Mucosa of stomach (tissue), 1 donor: Measurements from ENCODE around the gene MYO7A.
"Not testable (repeated sequence)": the region's sequence is repeated elsewhere in the genome, so short reads cannot be mapped to it uniquely, and the experiment has no call there.

Source experiments
- H3K27me3 ChIP-seq: one replicate; pipeline ENCODE4 v1.7.0; 2013; ENCODE audit warnings: mild to moderate bottlenecking, low read length; ENCODE audit not compliant: control insufficient read depth, insufficient read depth
- H3K36me3 ChIP-seq: one replicate; pipeline ENCODE4 v1.7.0; 2013; ENCODE audit warnings: low read length; ENCODE audit not compliant: control insufficient read depth, insufficient read depth
- H3K4me1 ChIP-seq: one replicate; pipeline ENCODE4 v1.7.0; 2013; ENCODE audit warnings: mild to moderate bottlenecking, low read length; ENCODE audit not compliant: control insufficient read depth, insufficient read depth
- H3K4me3 ChIP-seq: one replicate; pipeline ENCODE4 v1.7.0; 2013; ENCODE audit warnings: low read length
- H3K9ac ChIP-seq: one replicate; pipeline ENCODE4 v1.7.0; 2013; ENCODE audit warnings: mild to moderate bottlenecking, low read length, moderate library complexity
- H3K9me3 ChIP-seq: one replicate; pipeline ENCODE4 v1.7.0; 2013; ENCODE audit warnings: mild to moderate bottlenecking, low read length, moderate library complexity; ENCODE audit not compliant: control insufficient read depth
- donor health status: Pancreatic carcinoma.

MYO7A gene

DNA sequence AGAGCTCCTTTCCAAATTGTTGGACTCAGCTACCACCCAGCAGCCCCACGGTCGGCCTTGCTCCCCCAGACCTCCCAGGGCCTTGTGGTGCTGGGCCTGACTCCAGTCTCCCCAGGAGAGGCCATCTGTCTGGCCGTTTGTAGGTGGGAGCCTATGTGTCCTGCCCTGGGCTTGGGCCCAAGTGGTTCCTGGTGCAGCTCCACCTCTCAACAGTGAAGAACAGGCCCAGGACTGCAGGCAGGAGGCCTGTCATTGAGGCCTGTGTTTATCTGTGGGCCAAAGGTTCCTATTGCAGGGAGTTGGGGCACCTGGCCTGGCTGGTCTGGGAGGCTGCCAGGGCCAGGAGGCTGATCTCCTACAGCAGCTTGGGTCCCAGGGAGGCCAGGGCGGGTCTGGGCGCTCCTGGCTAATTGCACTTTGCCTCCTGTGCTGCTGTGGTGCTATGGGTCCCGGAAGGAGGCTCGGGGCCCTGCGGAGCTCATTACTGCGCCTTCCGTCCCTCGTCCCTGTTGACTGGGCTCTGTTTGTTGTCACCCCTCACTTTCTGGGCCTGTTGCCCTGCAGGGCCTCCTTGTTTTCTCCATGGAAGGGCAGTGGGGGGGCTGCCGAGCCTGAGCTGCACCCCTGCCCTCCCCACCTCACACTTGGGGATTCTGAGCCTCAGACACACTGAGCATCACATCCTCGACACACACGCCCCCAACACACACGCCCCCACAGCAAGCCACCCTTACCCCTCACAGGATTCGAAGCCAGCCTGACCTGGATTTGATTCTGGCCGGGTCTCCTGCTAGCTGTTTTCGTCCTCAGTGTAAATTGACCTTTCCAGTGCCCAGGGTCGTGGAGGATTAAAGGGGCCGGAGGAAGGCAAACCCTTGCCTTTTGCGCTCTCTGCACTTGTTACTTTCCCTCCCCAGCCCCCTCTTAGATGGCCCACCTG, 32.2 kb upstream of the MYO7A start:
- H3K4me3 ChIP-seq, result no peak overlapping the region
- H3K4me1 ChIP-seq, result peaks cover 41% of the 10 kb centered on the region
- H3K36me3 ChIP-seq, result peaks cover 14% of the 10 kb centered on the region
- peak overlapping the region; percentile 27 for H3K9ac ChIP-seq
- H3K9me3 ChIP-seq, result no peaks in the 10 kb centered on the region
- H3K27me3 ChIP-seq, result no peaks in the 10 kb centered on the region

DNA sequence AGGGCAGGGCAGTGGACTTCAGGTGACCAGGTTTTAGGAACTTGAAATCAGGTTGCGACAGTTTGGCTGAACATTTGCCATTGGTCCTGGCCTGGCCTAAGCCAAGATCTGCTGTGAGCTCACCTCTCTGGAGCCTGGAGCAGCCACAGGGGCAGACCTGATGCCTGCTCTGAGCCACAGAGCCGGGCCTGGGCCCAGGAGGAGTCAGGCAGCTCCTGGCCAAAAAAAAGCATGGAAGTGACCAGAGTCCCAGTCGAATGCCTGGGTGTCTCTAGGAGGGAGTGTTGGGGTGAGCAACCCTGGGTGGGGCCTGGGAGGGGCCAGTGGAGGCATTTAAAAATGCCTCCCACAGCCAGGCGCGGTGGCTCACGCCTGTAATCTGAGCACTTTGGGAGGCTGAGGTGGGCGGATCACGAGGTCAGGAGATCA, 31.4 kb upstream of the MYO7A start:
- Histone ChIP-seq H3K4me3 (no peak overlapping the region), H3K4me1 (peaks cover 33% of the 10 kb centered on the region), H3K9ac (peak overlapping the region; percentile 24), H3K36me3 (peaks cover 16% of the 10 kb centered on the region), H3K9me3 (no peaks in the 10 kb centered on the region), H3K27me3 (no peaks in the 10 kb centered on the region)

DNA sequence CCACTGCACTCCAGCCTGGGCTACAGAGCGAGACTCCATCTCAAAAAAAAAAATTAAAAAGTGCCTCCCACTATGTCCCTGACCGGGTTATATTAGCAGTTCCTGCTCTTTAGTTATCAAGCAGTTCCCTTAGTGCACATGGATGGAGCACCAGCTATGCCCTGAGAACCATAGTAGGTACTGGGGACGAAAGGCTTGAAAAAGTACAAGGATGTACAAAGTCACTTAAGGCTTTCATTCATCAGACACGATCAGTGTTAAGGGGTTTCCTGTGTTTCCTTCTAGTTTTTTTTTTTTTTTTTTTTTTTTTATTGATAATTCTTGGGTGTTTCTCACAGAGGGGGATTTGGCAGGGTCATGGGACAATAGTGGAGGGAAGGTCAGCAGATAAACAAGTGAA, 30.9 kb upstream of the MYO7A start:
- not testable (repeated sequence) for H3K27me3 ChIP-seq, H3K9me3 ChIP-seq, H3K4me3 ChIP-seq, H3K9ac ChIP-seq
- Histone ChIP-seq H3K36me3 (peaks cover 19% of the 10 kb centered on the region), H3K4me1 (peaks cover 31% of the 10 kb centered on the region)

DNA sequence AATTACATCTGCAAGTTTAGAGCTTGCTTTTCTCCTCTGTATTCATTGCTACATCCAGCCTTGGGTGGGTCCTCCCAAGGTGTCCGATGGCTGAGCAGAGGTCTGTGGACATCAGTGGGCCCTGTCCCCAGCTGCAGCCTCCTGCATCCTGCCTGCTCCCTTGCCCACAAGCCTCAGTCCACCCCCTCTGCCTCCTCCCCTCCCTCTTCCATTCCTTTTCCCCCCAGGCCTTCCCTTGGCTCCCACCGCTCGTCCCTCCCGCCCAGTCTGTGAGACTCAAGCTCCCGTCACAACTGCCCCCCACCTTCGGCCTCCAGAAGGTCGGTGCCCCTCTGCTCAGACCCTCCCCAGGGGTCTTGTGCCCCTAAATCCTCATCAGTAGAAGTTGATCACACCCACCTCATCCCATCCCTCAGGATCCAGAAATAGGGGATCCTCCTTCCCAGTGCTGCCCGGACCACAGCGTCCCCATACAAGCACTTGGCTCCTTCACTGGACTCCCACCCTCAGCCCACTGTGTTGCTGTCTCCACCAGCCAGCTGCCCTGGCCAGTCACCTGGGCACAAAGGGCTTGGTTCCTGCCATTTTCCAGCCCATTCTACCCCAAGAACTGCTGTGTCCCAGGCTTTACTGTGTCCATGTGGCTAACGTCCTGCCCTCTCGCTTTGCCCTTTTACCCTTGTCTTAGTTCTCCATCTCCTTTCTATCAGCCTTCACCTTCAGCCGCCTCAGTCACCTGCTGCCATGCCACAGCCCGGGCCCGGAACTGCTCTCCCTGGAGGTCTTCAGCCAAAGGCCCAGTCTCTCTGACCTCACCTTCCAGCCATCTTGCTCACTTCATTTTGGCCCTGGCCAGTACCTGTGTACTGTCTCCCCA, 27.6 kb upstream of the MYO7A start:
- H3K27me3 ChIP-seq, result no peaks in the 10 kb centered on the region
- H3K9ac ChIP-seq, result no peak overlapping the region
- no peaks in the 10 kb centered on the region for H3K9me3 ChIP-seq
- peaks cover 17% of the 10 kb centered on the region for H3K36me3 ChIP-seq
- H3K4me1 ChIP-seq, result peaks cover 30% of the 10 kb centered on the region
- H3K4me3 ChIP-seq, result no peak overlapping the region

DNA sequence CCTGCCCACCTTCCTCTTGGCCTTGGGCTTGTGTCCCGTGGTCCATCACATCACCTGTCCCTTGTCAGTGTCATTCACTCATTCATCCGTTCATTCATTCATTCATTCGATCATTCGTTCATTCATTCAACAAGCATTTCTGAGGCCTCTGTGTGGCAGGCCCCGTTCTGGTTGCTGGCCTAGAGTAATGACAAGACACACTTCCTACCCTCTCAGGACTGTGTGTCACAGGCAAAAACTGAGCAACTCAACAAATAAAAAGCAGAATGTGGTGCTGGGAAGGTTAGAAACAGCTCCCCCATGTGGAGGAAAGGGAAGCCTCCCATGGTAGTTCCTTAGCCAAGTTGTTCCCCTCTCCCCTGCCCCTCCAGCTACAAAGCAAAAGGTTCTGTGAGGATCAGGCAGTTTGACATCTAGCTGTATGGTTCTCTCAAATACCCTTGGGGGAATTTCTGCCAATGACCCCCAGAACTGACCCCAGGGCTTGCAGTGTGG, 27.0 kb upstream of the MYO7A start:
- no peaks in the 10 kb centered on the region for H3K9me3 ChIP-seq
- H3K9ac ChIP-seq, result no peak overlapping the region
- peaks cover 17% of the 10 kb centered on the region for H3K36me3 ChIP-seq
- no peak overlapping the region for H3K4me3 ChIP-seq
- peaks cover 30% of the 10 kb centered on the region for H3K4me1 ChIP-seq
- H3K27me3 ChIP-seq, result no peaks in the 10 kb centered on the region

DNA sequence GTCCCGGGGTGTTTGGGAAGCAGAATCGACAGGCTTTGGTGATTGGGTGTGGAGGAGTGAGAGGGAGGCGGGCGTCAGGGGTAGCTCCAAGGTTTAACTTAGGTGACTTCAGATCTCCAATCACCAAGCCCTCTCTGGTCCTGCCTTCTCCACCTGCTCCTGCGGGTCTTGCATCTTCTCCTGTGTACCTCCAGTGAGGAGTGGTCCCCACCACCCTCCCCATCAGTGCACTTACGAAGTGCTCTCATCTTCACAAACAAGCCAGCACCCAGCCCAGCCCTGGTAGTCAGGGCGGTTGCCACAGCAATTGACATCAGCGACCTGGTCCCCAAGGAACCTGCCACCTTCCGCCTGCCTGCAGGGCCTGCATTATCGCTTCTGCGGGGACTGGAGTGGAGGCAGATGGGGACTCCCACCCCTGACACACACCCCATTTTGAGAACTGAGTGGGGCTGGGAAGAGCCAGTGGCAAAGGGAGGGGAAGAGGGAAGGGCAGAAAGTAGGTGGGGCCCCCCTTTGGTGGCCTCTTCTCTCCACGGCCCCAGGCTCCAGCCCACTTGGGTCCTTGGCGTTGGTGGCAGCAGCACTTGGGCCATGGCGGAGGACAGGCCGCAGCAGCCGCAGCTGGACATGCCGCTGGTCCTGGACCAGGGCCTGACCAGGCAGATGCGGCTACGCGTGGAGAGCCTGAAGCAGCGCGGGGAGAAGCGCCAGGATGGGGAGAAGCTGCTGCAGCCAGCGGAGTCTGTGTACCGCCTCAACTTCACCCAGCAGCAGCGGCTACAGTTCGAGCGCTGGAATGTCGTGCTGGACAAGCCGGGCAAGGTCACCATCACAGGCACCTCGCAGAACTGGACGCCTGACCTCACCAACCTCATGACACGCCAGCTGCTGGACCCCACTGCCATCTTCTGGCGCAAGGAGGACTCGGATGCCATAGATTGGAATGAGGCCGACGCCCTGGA, 25.5 kb upstream of the MYO7A start, which contains the start of gene OMP:
Gene OMP, plus strand, starts transcription at position 595 of the 965 bp plus-strand sequence. Its CDS starts 0 bp downstream, at position 595.
- H3K27me3 ChIP-seq, result no peaks in the 10 kb centered on the region
- H3K9me3 ChIP-seq, result no peaks in the 10 kb centered on the region
- peaks cover 17% of the 10 kb centered on the region for H3K36me3 ChIP-seq
- peaks cover 36% of the 10 kb centered on the region for H3K4me1 ChIP-seq
- no peak within 1 kb of the TSS for H3K9ac ChIP-seq
- no peak within 1 kb of the TSS for H3K4me3 ChIP-seq

DNA sequence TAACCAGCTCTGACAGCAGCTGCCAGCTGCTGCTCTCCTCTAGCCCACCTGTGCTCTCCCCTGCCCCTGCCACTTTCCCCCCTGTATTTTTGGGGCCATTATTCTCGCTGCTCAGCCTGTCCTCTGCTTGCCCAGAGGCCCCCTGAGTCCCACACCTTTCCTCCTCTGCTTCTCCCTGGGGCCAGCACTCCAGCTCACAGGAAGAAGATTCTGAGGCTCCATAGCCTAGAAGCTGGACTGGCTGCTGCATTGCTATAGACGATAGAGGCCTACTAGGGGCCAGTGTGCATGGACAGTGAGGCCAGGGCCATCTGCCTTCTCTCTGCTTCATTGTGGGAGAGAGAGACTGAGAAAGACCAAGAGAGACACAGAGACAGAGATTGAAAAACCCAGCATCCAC, 24.7 kb upstream of the MYO7A start:
- Histone ChIP-seq H3K27me3 (no peaks in the 10 kb centered on the region), H3K4me1 (peaks cover 43% of the 10 kb centered on the region), H3K4me3 (no peak overlapping the region), H3K9me3 (no peaks in the 10 kb centered on the region), H3K36me3 (peaks cover 17% of the 10 kb centered on the region), H3K9ac (no peak overlapping the region)

DNA sequence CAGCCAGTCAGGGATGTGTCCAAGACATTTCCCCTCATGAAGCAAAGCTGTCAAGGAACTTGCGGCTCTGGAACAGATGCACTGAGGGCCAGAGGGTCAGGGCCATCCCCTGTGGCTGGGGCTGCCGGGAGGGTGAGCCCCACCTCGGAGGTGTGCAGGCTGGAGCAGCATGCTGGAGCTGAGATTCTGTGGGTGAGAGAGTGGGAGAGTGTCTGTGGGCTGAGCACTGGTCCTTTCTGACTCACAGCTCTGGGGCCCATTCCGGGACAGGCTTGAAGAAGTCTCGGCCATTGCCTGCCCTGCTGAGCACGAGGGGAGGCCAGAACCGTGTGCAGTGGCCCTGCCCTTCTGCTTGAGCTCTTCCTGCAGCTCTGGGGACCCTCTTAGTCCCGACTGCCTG, 23.3 kb upstream of the MYO7A start:
- H3K9ac ChIP-seq, result no peak overlapping the region
- no peaks in the 10 kb centered on the region for H3K9me3 ChIP-seq
- H3K4me3 ChIP-seq, result no peak overlapping the region
- peaks cover 52% of the 10 kb centered on the region for H3K4me1 ChIP-seq
- H3K27me3 ChIP-seq, result no peaks in the 10 kb centered on the region
- H3K36me3 ChIP-seq, result peaks cover 17% of the 10 kb centered on the region

DNA sequence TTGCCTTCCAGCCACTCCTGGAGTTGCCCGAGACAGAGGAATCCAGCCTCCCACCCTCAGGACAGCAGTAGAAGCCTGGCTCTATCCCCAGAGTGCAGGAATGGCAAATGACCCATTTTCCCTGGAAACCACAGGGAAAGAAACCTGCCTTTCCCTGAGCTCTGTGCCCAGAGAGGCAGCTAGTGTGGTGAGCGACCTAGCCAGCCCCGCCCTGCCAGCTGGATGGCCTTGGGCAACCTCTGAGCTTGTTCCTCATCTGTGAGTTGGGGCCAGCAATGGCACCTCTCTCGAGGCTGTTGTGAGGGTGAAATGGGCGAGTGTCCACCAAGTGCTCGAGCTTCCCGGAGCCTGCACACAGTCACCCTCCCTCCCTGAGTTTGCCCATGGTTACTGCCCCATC, 21.7 kb upstream of the MYO7A start:
- peak overlapping the region; percentile 17 for H3K9ac ChIP-seq
- peaks cover 12% of the 10 kb centered on the region for H3K36me3 ChIP-seq
- no peaks in the 10 kb centered on the region for H3K27me3 ChIP-seq
- no peaks in the 10 kb centered on the region for H3K9me3 ChIP-seq
- peaks cover 58% of the 10 kb centered on the region for H3K4me1 ChIP-seq
- no peak overlapping the region for H3K4me3 ChIP-seq

DNA sequence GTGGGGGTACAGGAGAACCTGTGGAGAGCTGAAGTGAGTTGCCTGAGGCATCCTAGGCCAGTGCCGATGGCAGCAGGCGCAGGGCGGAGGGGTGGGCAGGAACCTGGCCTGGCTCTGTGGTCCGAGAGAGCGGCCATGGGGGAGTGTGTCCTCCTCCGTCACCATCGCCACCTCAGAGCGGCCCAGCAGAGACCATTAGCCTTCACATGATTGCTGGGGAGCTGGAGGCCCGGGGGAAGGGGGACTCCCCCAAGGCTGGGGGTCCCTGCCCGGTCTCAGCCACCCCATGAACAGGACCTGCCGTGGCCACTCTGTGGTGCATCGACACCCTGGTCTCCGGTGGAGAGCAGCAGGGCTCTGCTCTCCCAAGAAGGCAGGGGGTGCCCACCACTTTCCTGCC, 21.3 kb upstream of the MYO7A start:
- peak overlapping the region; percentile 17 for H3K9ac ChIP-seq
- H3K27me3 ChIP-seq, result no peaks in the 10 kb centered on the region
- H3K4me1 ChIP-seq, result peaks cover 58% of the 10 kb centered on the region
- H3K9me3 ChIP-seq, result no peaks in the 10 kb centered on the region
- peaks cover 12% of the 10 kb centered on the region for H3K36me3 ChIP-seq
- no peak overlapping the region for H3K4me3 ChIP-seq

DNA sequence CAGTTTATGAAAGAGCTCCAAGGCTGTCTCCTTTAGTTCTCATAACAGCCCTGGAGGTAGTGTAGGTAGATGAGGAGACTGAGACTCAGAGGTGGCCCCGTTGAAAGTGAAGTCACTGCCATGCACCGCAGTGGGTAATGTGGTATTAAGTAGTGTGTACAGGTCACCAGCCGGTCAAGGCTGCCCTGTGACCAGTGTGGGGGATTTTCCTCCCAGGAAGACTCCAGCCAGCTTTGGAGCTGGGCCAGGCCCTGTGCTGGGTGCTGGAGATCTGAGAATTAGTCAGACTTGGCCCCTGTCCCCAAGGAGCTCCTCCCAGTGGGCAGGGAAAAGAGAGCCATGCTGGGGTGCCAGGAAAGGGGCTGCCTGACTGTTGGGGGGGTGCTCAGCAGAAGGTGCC, 20.1 kb upstream of the MYO7A start:
- Histone ChIP-seq H3K9me3 (no peaks in the 10 kb centered on the region), H3K4me3 (no peak overlapping the region), H3K27me3 (no peaks in the 10 kb centered on the region), H3K36me3 (peaks cover 9% of the 10 kb centered on the region), H3K9ac (peak overlapping the region; percentile 32), H3K4me1 (peaks cover 60% of the 10 kb centered on the region)
